CD4-positive, alpha-beta T cell (primary cell): Measurements from ENCODE around the gene HNRNPH3. TPM values are rescaled to one million over a fixed set of nuclear protein-coding genes. Genes with fewer than 3 reads are reported as not detected.

Source experiments
- ATAC-seq: fragments of 200-7000 bp; cut with Tn5 transposase; one replicate; pipeline ENCODE4 v1.10.0; 2022; ENCODE audit warnings: mild to moderate bottlenecking; ENCODE audit not compliant: poor library complexity
- CTCF ChIA-PET: fragments of 350-600 bp; sonication (Branson Sonifier 250); formaldehyde crosslinking; loops from one replicate; lab custom pipeline; 2021; ENCODE audit warnings: antibody characterized with exemption, inconsistent platforms; lab: Charles Lee
- POLR2A ChIA-PET: fragments of 350-600 bp; sonication (Branson Sonifier 250); formaldehyde crosslinking; loops from one replicate; lab custom pipeline; 2021; ENCODE audit warnings: antibody characterized with exemption, inconsistent platforms; lab: Charles Lee
- DNase-seq, 14 experiments: peaks; one replicate each; pipeline ENCODE4 v3.0.0-alpha.2; 2013 to 2020; ENCODE audit warnings: mixed read lengths in 2 of 14
- H3K27ac ChIP-seq, 2 donors: one replicate each; pipeline versions ENCODE4 v1.5.1 to v1.7.0; 2013; ENCODE audit warnings: low read length in 2 of 2, low read depth in 1 of 2, mild to moderate bottlenecking in 1 of 2
- H3K27me3 ChIP-seq, 2 experiments: 1 replicate in 1 of 2; 2 replicates in 1 of 2; pipeline versions ENCODE4 v1.6.1 to v1.7.0; 2013; ENCODE audit warnings: low read length in 2 of 2, control low read depth in 1 of 2, mild to moderate bottlenecking in 1 of 2, moderate library complexity in 1 of 2; ENCODE audit not compliant: insufficient read depth in 2 of 2, control insufficient read depth in 1 of 2
- H3K36me3 ChIP-seq: one replicate; pipeline ENCODE4 v1.6.1; 2013; ENCODE audit warnings: low read length, control low read depth; ENCODE audit not compliant: insufficient read depth
- H3K4me1 ChIP-seq: one replicate; pipeline ENCODE4 v1.6.1; 2013; ENCODE audit warnings: low read length, control low read depth; ENCODE audit not compliant: insufficient read depth
- H3K4me3 ChIP-seq: one replicate; pipeline ENCODE4 v1.5.1; 2013; ENCODE audit warnings: mild to moderate bottlenecking, low read length, moderate library complexity
- H3K9me3 ChIP-seq, 2 experiments: 1 replicate in 1 of 2; 2 replicates in 1 of 2; pipeline versions ENCODE4 v1.6.1 to v1.7.0; 2013; ENCODE audit warnings: low read length in 2 of 2, mild to moderate bottlenecking in 2 of 2, control low read depth in 1 of 2, moderate library complexity in 1 of 2; ENCODE audit not compliant: control insufficient read depth in 1 of 2, insufficient read depth in 1 of 2
- H3K27ac Mint-ChIP-seq: one replicate; pipeline ENCODE4 v1.8.0; 2020; ENCODE audit warnings: mixed read lengths
- H3K27me3 Mint-ChIP-seq: one replicate; pipeline ENCODE4 v1.8.0; 2021; ENCODE audit warnings: mixed read lengths
- H3K36me3 Mint-ChIP-seq: one replicate; pipeline ENCODE4 v1.8.0; 2021; ENCODE audit warnings: low read depth, mixed read lengths
- H3K4me1 Mint-ChIP-seq: one replicate; pipeline ENCODE4 v1.8.0; 2021; ENCODE audit warnings: low read depth, mixed read lengths
- H3K4me3 Mint-ChIP-seq: one replicate; pipeline ENCODE4 v1.8.0; 2020; ENCODE audit warnings: mild to moderate bottlenecking, mixed read lengths
- H3K9me3 Mint-ChIP-seq: one replicate; pipeline ENCODE4 v1.8.0; 2020; ENCODE audit warnings: mixed read lengths
- CTCF ChIP-seq: fragments of 200-600 bp; IDR thresholded peaks from one replicate; pipeline ENCODE4 v1.8.0; 2022; ENCODE audit warnings: antibody characterized with exemption, mild to moderate bottlenecking
- intact Hi-C, 2 experiments: fragments of 100-400 bp; cut with DNase I in 1 of 2; cut with micrococcal nuclease in 1 of 2; formaldehyde crosslinking; loops; one replicate each; pipeline versions ENCODE4 v1.15.1 to v1.9.0; 2023 to 2025; cut with DNase I, micrococcal nuclease
- total RNA-seq, 174 experiments: library from RNA in 2 of 174; stranded (reverse) in 2 of 174; gene quantifications; one replicate each; pipeline ENCODE4 v1.2.3 and lab custom pipeline; 2021 to 2026

Gene HNRNPH3
- total RNA-seq, 2 experiments from 2014 or later: 227 to 228 TPM

GRCh38 chr10:68385740-68386139 lies 53.9 kb downstream of the HNRNPH3 start:
- POLR2A ChIA-PET: interaction anchor here (0.7 kb wide), 1 partner anchor 42 kb away, joined by 3 read pairs; no protein-coding TSS in a partner anchor
- H3K36me3 Mint-ChIP-seq: peaks cover 73% of the 10 kb centered on the region
- no peak overlapping the region for H3K4me3 Mint-ChIP-seq

More at GRCh38 chr10:68385740-68386139, 53.9 kb downstream of the HNRNPH3 start:
- intact Hi-C loops: no loop called here
- CTCF ChIA-PET: interaction anchor here (0.6 to 2.2 kb wide), 2 partner anchors 14 to 21 kb away, joined by 3 to 11 read pairs; partner anchors contain the start of gene RUFY2
- DNase-seq: no peak
- TF ChIP-seq CTCF: no peak
- H3K9me3 Mint-ChIP-seq: no peaks in the 10 kb centered on the region
- no peaks in the 10 kb centered on the region for H3K27me3 ChIP-seq
- no peaks in the 10 kb centered on the region for H3K27me3 Mint-ChIP-seq
- no peak overlapping the region for H3K4me3 ChIP-seq
- no peaks in the 10 kb centered on the region for H3K4me1 Mint-ChIP-seq
- no peak for ATAC-seq
- H3K27ac Mint-ChIP-seq: no peak overlapping the region
- no peaks in the 10 kb centered on the region for H3K9me3 ChIP-seq
- no peaks in the 10 kb centered on the region for H3K4me1 ChIP-seq
- peaks cover 47% of the 10 kb centered on the region for H3K36me3 ChIP-seq
- H3K27ac ChIP-seq: no peak overlapping the region

Other genes with a start within 250 kb of the HNRNPH3 start
- gene MYPN, start 222.6 kb upstream of the HNRNPH3 start, total RNA-seq: not detected
- gene ATOH7, start 100.0 kb upstream of the HNRNPH3 start, total RNA-seq: not detected
- gene PBLD, start 864 bp downstream of the HNRNPH3 start, total RNA-seq: 1 to 10 TPM; 1.6 to 1.7 TPM
- gene RUFY2, start 75.2 kb downstream of the HNRNPH3 start, total RNA-seq: 10 to 100 TPM; 10.7 to 14.8 TPM
- gene DNA2, start 139.9 kb downstream of the HNRNPH3 start, total RNA-seq: 1 to 10 TPM; 3.7 to 5.7 TPM
- gene SLC25A16, start 195.5 kb downstream of the HNRNPH3 start, total RNA-seq: 10 to 100 TPM; 28.2 to 29.3 TPM
- gene TET1, start 228.3 kb downstream of the HNRNPH3 start, total RNA-seq: 1 to 10 TPM; 1.5 TPM